Measurements from ENCODE around the gene TGM6. TPM values are rescaled to one million over a fixed set of nuclear protein-coding genes. Genes with fewer than 3 reads are reported as not detected.

Gene TGM6
- total RNA-seq, 1 donor, result not detected

- TF ChIP-seq, protein P1, sequence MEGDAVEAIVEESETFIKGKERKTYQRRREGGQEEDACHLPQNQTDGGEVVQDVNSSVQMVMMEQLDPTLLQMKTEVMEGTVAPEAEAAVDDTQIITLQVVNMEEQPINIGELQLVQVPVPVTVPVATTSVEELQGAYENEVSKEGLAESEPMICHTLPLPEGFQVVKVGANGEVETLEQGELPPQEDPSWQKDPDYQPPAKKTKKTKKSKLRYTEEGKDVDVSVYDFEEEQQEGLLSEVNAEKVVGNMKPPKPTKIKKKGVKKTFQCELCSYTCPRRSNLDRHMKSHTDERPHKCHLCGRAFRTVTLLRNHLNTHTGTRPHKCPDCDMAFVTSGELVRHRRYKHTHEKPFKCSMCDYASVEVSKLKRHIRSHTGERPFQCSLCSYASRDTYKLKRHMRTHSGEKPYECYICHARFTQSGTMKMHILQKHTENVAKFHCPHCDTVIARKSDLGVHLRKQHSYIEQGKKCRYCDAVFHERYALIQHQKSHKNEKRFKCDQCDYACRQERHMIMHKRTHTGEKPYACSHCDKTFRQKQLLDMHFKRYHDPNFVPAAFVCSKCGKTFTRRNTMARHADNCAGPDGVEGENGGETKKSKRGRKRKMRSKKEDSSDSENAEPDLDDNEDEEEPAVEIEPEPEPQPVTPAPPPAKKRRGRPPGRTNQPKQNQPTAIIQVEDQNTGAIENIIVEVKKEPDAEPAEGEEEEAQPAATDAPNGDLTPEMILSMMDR (IDR thresholded peaks at IDR 0.05; ENCODE audit: insufficient read depth, low read depth, low read length), result no peak
- DNase-seq (ENCODE audit: low read depth), result no peak
- no peak overlapping the region for H3K4me3 ChIP-seq (ENCODE audit: low read depth, low read length)
These were observed 7.6 kb upstream of the TGM6 start for GRCh38 chr20:2373098-2373497.

GRCh38 chr20:2374346-2375125 lies 6.2 kb upstream of the TGM6 start:
- no peak for DNase-seq (ENCODE audit: low read depth)
- TF ChIP-seq, protein P1 (IDR thresholded peaks at IDR 0.05; ENCODE audit: insufficient read depth, low read depth, low read length), result no peak
- H3K4me3 ChIP-seq (ENCODE audit: low read depth, low read length), result no peak overlapping the region

GRCh38 chr20:2378893-2379292 lies 1.8 kb upstream of the TGM6 start:
- DNase-seq (ENCODE audit: low read depth), result no peak
- TF ChIP-seq, protein P1 (IDR thresholded peaks at IDR 0.05; ENCODE audit: insufficient read depth, low read depth, low read length), result no peak
- H3K4me3 ChIP-seq (ENCODE audit: low read depth, low read length), result no peak overlapping the region

GRCh38 chr20:2379511-2380229 lies 1.0 kb upstream of the TGM6 start:
- DNase-seq (ENCODE audit: low read depth), result no peak
- H3K4me3 ChIP-seq (ENCODE audit: low read depth, low read length), result no peak overlapping the region
- TF ChIP-seq, protein P1 (IDR thresholded peaks at IDR 0.05; ENCODE audit: insufficient read depth, low read depth, low read length), result no peak

DNA sequence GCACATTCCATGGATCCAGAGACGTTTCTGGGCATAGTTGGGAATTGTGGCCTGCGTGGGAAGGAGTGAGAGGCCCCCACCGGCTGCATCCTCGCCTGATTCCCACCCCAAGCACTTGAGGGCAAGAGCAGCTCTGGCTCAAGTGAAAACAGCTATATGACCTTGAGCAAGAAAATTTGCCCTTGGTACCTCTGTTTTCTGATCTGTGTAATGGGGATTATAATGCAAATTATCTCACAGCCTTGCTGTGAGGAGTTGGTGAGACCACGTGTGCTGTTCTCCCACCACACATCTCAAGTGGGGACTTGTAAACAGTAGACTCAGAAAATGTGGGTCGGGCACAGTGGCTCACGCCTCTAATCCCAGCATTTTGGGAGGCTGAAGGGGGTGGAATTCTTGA lies 602 bp downstream of the TGM6 start:
- TF ChIP-seq, protein P1 (IDR thresholded peaks at IDR 0.05; ENCODE audit: insufficient read depth, low read depth, low read length), result no peak
- DNase-seq (ENCODE audit: low read depth), result no peak
- H3K4me3 ChIP-seq (ENCODE audit: low read depth, low read length), result no peak overlapping the region

GRCh38 chr20:2382833-2383232 lies 2.1 kb downstream of the TGM6 start:
- no peak overlapping the region for H3K4me3 ChIP-seq (ENCODE audit: low read depth, low read length)
- DNase-seq (ENCODE audit: low read depth), result no peak
- TF ChIP-seq, protein P1 (IDR thresholded peaks at IDR 0.05; ENCODE audit: insufficient read depth, low read depth, low read length), result no peak
